Calu3 (cell line): Measurements from ENCODE around the gene GOLGA2. TPM values are rescaled to one million over a fixed set of nuclear protein-coding genes. Genes with fewer than 3 reads are reported as not detected.

Experiments used
- BruUV-seq: library from RNA; stranded (reverse); fragments of 400-500 nt; replicated peaks from 2 replicates; lab custom pipeline; 2021; lab: Mats Ljungman, UMichigan
- CTCF ChIA-PET: fragments of 300-600 bp; sonication (Branson Sonifier 250); formaldehyde crosslinking; loops from one replicate; lab custom pipeline; 2022; ENCODE audit warnings: antibody characterized with exemption; lab: Charles Lee
- DNase-seq: peaks from one replicate; pipeline ENCODE4 v3.0.0; 2022
- H3K27ac Mint-ChIP-seq: one replicate; pipeline ENCODE4 v1.8.0; 2022; ENCODE audit warnings: mixed read lengths; ENCODE audit not compliant: unreplicated experiment
- H3K27me3 Mint-ChIP-seq: one replicate; pipeline ENCODE4 v1.8.0; 2022; ENCODE audit warnings: mixed read lengths; ENCODE audit not compliant: unreplicated experiment
- H3K36me3 Mint-ChIP-seq: one replicate; pipeline ENCODE4 v1.8.0; 2022; ENCODE audit warnings: mild to moderate bottlenecking, moderate library complexity, mixed read lengths; ENCODE audit not compliant: insufficient read depth, unreplicated experiment
- H3K4me1 Mint-ChIP-seq: one replicate; pipeline ENCODE4 v1.8.0; 2022; ENCODE audit warnings: mild to moderate bottlenecking, low read depth, mixed read lengths; ENCODE audit not compliant: unreplicated experiment
- H3K4me3 Mint-ChIP-seq: one replicate; pipeline ENCODE4 v1.8.0; 2022; ENCODE audit warnings: mild to moderate bottlenecking, low read depth, moderate library complexity, mixed read lengths; ENCODE audit not compliant: unreplicated experiment
- H3K9me3 Mint-ChIP-seq: one replicate; pipeline ENCODE4 v1.8.0; 2022; ENCODE audit warnings: low read depth, mixed read lengths; ENCODE audit not compliant: unreplicated experiment
- intact Hi-C: fragments of 100-400 bp; cut with micrococcal nuclease; formaldehyde crosslinking; loops from one replicate; pipeline ENCODE4 v1.10.0; 2022; ENCODE audit not compliant: unreplicated experiment
- total RNA-seq: library from RNA; stranded (reverse); gene quantifications from 2 replicates; pipeline ENCODE4 v1.2.3, GENCODE V29; 2022
- TF ChIP-seq, protein P1 (sequence below): fragments of 200-600 bp; IDR thresholded peaks from one replicate; pipeline ENCODE4 v1.8.0; 2022; ENCODE audit warnings: antibody characterized with exemption; ENCODE audit not compliant: unreplicated experiment

Gene GOLGA2
- total RNA-seq, 1 experiment from 2014 or later: 69.6 TPM

DNA sequence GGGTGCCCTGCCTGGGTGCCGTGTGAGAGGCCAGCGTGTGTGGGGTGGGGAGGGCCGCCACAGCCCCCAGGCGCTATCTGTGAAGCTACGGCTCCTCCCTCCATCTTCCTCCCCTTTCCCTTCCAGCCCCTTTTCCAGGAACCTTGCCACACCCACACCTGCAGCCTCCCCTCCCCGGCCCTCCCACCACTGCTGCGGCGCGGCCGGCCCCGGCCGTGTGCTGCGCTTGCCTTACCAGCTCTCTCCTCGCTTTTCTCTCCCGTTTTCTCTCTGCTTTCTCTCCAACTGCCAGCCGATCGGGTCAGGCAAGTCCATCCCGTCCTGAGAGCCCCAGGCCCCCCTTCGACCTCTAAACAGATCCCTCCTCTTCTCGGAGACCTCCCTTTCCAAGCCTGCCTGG is 21.4 kb downstream of the GOLGA2 start:
- DNase-seq: no peak
- peaks cover 24% of the 10 kb centered on the region for H3K36me3 Mint-ChIP-seq
- TF ChIP-seq, protein P1, sequence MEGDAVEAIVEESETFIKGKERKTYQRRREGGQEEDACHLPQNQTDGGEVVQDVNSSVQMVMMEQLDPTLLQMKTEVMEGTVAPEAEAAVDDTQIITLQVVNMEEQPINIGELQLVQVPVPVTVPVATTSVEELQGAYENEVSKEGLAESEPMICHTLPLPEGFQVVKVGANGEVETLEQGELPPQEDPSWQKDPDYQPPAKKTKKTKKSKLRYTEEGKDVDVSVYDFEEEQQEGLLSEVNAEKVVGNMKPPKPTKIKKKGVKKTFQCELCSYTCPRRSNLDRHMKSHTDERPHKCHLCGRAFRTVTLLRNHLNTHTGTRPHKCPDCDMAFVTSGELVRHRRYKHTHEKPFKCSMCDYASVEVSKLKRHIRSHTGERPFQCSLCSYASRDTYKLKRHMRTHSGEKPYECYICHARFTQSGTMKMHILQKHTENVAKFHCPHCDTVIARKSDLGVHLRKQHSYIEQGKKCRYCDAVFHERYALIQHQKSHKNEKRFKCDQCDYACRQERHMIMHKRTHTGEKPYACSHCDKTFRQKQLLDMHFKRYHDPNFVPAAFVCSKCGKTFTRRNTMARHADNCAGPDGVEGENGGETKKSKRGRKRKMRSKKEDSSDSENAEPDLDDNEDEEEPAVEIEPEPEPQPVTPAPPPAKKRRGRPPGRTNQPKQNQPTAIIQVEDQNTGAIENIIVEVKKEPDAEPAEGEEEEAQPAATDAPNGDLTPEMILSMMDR: no peak
- no TSS peak for BruUV-seq
- H3K9me3 Mint-ChIP-seq: no peaks in the 10 kb centered on the region
- CTCF ChIA-PET: no interaction called here
- intact Hi-C loops: no loop called here
- H3K27ac Mint-ChIP-seq: no peak overlapping the region
- no peaks in the 10 kb centered on the region for H3K27me3 Mint-ChIP-seq
- H3K4me3 Mint-ChIP-seq: no peak overlapping the region
- H3K4me1 Mint-ChIP-seq: no peaks in the 10 kb centered on the region

DNA sequence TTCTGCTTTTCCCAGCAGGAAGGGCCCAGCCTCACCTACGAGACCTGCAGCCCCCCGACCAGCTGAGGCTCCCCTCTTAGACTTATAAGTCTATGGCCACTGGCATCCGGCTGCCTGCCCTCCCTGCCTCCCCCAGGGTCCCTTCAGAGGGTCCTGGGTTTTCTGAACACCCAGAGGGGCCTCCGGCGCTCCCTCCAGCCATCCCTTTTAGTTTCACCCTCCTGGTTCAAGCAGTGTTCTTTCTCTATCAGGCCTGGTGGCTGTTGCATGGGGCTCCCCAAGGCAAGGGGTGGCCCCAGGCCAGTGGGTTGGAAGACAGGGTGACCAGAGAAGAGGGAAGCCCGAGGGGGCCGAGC is 21.8 kb downstream of the GOLGA2 start:
- intact Hi-C loops: no loop called here
- Mint-ChIP-seq H3K27me3 (no peaks in the 10 kb centered on the region), H3K4me1 (no peaks in the 10 kb centered on the region), H3K36me3 (peaks cover 25% of the 10 kb centered on the region), H3K9me3 (no peaks in the 10 kb centered on the region), H3K4me3 (no peak overlapping the region), H3K27ac (no peak overlapping the region)
- no TSS peak for BruUV-seq
- CTCF ChIA-PET: no interaction called here
- no peak for DNase-seq
- TF ChIP-seq, protein P1: no peak

DNA sequence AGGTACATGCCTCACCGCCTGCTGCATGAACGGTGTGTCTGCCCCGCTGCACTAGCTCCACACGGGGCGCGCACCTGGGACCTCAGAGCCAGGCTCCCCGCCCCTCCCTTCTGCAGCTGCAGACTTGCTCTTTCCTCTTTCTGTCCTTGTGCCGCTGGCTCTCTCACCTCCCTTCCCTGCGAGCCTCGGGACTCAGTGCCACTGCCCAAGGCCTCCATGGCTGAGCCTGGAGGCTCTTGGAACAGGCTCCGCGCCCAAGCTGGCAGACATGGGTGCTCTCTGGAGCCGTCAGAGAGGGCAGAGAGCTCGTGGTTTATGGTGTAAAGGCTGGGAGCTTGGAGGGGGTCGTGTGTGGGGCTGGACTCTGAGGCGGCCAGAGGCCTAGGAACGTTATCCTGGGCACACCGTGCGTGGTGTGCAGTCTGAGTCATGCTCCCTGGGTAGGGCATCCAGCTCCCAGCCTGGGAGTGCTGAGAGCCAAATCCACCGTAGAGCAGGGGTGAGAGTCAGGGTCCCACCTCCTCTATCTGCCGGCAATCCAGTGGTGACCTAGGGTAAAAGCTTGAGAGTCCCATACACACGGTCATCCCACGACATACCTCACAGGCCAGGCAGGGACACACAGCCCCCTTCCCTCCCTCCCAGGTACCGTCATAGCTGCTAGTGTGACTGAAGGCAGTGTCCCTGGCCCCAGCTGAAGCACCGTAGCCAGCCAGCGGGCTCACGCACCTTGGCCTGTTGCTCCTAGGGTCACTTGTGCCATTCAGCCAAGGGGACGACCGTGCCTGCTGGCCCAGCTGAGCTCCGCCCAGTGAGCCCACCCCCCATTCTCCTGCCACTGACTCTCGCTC is 22.4 kb downstream of the GOLGA2 start:
- no peak for DNase-seq
- no peak overlapping the region for H3K27ac Mint-ChIP-seq
- intact Hi-C loops: no loop called here
- TF ChIP-seq, protein P1: no peak
- BruUV-seq: no TSS peak
- no peak overlapping the region for H3K4me3 Mint-ChIP-seq
- H3K4me1 Mint-ChIP-seq: no peaks in the 10 kb centered on the region
- H3K36me3 Mint-ChIP-seq: peaks cover 25% of the 10 kb centered on the region
- H3K9me3 Mint-ChIP-seq: no peaks in the 10 kb centered on the region
- no peaks in the 10 kb centered on the region for H3K27me3 Mint-ChIP-seq
- CTCF ChIA-PET: no interaction called here

DNA sequence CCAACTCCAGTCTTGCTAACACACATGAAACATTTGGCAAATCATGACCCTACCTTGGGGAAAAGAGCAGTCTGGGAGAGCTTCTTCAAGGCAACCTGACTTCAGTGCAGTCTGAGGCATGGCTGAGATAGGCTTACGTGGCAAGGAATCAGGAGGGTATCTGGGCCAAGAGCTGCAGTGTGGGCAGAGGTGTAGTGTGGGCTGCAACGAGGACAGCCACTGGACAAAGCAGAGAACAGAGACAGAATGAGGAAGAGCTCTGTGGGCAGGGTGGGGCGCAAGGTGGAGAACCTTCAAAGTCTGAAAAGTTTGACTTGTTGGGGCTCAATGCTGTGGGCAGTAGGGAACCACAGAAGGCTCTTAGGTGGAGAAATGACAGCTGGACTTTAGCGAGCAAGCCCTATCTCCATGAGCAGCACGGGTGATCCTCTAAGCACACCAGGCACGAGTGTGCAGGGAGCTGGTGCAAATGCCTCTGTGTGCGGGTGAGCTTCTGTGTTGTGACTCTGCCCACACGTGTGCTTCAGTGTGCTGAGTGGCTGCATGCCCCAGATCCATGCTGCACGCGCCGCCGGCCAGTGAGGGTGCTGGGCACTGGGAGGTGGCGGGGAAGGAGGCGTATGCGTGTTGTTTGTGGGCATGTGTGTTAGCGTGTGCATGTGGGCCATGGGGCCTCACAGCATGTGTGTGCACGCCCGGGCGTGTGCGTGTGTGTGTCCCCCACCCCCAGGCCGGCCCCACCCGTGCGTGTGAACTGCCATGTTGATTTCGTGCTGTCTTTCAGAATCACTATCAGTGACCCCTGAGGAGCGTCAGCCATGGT is 23.3 kb downstream of the GOLGA2 start:
- Mint-ChIP-seq H3K27ac (no peak overlapping the region), H3K36me3 (peaks cover 18% of the 10 kb centered on the region), H3K9me3 (no peaks in the 10 kb centered on the region), H3K4me1 (no peaks in the 10 kb centered on the region), H3K27me3 (no peaks in the 10 kb centered on the region), H3K4me3 (no peak overlapping the region)
- TF ChIP-seq, protein P1: no peak
- BruUV-seq: no TSS peak
- CTCF ChIA-PET: interaction anchor here (0.6 kb wide), 1 partner anchor 1815 kb away, joined by 3 read pairs; no protein-coding TSS in a partner anchor
- no peak for DNase-seq
- intact Hi-C loops: no loop called here
